ENCODE data around the gene EYA2. TPM values are rescaled to one million over a fixed set of nuclear protein-coding genes. Genes with fewer than 3 reads are reported as not detected.

EYA2 gene
- total and polyA plus RNA-seq, 4 donors = 0.17 to 0.54 (median 0.23) TPM; not detected in 1

DNA sequence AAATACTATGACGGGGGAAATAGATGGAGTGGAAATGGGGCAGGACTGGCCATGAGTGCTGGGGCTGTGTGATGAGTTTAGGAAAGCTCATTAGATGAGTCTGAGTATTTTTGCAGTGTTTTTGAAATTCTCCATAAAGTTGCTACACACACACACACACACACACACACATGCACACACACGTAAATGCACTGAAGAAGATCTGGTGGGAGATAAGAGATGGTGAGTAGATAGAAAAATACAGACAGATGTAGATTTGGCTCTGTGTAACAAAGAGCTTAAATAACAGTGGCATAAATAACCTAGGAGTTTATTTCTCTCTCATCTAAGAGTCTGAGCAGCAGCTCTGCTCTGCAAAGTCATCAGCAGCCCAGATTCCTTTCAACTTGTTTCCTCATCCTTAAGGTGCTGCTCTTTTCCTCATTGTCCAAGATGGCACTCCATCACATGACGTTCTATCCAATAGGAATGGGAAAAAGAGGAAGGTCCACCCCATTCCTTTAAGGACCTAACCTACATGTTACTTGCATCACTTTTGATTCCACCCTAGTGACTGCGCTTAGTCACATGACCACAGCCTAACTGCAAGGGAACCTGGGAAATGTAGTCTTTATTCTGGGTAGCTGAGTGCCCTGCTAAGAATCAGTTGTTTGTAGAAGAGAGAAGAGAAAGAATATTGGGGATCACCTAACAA is 76.4 kb downstream of the EYA2 start (continued):
- TF ChIP-seq, protein P1, sequence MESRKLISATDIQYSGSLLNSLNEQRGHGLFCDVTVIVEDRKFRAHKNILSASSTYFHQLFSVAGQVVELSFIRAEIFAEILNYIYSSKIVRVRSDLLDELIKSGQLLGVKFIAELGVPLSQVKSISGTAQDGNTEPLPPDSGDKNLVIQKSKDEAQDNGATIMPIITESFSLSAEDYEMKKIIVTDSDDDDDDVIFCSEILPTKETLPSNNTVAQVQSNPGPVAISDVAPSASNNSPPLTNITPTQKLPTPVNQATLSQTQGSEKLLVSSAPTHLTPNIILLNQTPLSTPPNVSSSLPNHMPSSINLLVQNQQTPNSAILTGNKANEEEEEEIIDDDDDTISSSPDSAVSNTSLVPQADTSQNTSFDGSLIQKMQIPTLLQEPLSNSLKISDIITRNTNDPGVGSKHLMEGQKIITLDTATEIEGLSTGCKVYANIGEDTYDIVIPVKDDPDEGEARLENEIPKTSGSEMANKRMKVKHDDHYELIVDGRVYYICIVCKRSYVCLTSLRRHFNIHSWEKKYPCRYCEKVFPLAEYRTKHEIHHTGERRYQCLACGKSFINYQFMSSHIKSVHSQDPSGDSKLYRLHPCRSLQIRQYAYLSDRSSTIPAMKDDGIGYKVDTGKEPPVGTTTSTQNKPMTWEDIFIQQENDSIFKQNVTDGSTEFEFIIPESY (IDR thresholded peaks at IDR 0.05) = no peak
- TF ChIP-seq RAD21 (IDR thresholded peaks at IDR 0.05) (no peak), NR2F2 (IDR thresholded peaks at IDR 0.05) (no peak)

DNA sequence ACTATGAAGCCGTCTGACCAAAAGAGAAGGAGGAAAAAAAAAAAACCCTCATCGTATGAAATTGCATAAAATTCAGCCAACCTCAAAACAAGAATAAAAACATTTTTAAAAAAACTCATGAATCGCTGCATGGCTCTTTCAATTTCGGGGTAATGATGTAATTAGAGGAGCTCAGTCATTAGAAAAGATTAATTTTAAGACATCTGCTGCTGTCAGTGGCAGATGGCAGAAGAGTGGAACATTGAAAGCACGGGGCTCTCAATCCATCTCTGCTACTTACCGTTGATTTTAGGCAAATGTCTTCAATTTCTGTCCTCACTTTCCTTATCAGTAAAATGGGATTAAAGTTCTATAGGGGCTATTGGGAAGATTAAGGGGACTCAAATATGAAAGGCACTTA is 79.1 kb downstream of the EYA2 start:
- H3K9me3 ChIP-seq (ENCODE audit: control insufficient read depth in 4 of 4, low read length in 3 of 4) = peaks cover 0 to 3% (median 0%) of the 10 kb centered on the region in 4 donors
- no peaks in the 10 kb centered on the region for H3K27me3 ChIP-seq (ENCODE audit: control insufficient read depth in 4 of 4, insufficient read depth in 4 of 4, low read length in 3 of 4)
- TF ChIP-seq, protein P2, sequence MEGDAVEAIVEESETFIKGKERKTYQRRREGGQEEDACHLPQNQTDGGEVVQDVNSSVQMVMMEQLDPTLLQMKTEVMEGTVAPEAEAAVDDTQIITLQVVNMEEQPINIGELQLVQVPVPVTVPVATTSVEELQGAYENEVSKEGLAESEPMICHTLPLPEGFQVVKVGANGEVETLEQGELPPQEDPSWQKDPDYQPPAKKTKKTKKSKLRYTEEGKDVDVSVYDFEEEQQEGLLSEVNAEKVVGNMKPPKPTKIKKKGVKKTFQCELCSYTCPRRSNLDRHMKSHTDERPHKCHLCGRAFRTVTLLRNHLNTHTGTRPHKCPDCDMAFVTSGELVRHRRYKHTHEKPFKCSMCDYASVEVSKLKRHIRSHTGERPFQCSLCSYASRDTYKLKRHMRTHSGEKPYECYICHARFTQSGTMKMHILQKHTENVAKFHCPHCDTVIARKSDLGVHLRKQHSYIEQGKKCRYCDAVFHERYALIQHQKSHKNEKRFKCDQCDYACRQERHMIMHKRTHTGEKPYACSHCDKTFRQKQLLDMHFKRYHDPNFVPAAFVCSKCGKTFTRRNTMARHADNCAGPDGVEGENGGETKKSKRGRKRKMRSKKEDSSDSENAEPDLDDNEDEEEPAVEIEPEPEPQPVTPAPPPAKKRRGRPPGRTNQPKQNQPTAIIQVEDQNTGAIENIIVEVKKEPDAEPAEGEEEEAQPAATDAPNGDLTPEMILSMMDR (IDR thresholded peaks at IDR 0.05; ENCODE audit: low read depth, low read length, missing input control) = no peak
- TF ChIP-seq EGR1 (IDR thresholded peaks at IDR 0.05; ENCODE audit: low read depth in 2 of 2) = no peak
- no peak for TF ChIP-seq HNF4G (IDR thresholded peaks at IDR 0.05)
- no peak for TF ChIP-seq NR2F2 (IDR thresholded peaks at IDR 0.05)
- TF ChIP-seq TAF1 (conservative IDR thresholded peaks at IDR 0.05) = no peak
- TF ChIP-seq RXRA (IDR thresholded peaks at IDR 0.05) = no peak
- TF ChIP-seq FOXA1 (IDR thresholded peaks at IDR 0.05) = no peak
- no peak for TF ChIP-seq FOXA2 (IDR thresholded peaks at IDR 0.05)
- no peak for TF ChIP-seq JUND (IDR thresholded peaks at IDR 0.05)
- no peak for TF ChIP-seq SP1 (IDR thresholded peaks at IDR 0.05)
- TF ChIP-seq, protein P1 (IDR thresholded peaks at IDR 0.05) = no peak
- WGBS = 76% methylated on average over 6 of the region's 6 CpGs
- H3K36me3 ChIP-seq (ENCODE audit: control insufficient read depth in 4 of 4, insufficient read depth in 3 of 4, low read depth in 1 of 4, low read length in 3 of 4) = no peaks in the 10 kb centered on the region
- no peak overlapping the region for H3K9ac ChIP-seq (ENCODE audit: low read depth in 1 of 2, low read length in 2 of 2)
- no peak overlapping the region for H3K27ac ChIP-seq (ENCODE audit: low read depth in 1 of 2, low read length in 2 of 2)
- DNase-seq (ENCODE audit: low spot score) = no peak
- H3K4me3 ChIP-seq (ENCODE audit: low read depth in 1 of 3, low read length in 3 of 3) = no peak overlapping the region
- H3K4me1 ChIP-seq (ENCODE audit: control insufficient read depth in 4 of 4, insufficient read depth in 4 of 4, low read length in 3 of 4) = no peaks in the 10 kb centered on the region

DNA sequence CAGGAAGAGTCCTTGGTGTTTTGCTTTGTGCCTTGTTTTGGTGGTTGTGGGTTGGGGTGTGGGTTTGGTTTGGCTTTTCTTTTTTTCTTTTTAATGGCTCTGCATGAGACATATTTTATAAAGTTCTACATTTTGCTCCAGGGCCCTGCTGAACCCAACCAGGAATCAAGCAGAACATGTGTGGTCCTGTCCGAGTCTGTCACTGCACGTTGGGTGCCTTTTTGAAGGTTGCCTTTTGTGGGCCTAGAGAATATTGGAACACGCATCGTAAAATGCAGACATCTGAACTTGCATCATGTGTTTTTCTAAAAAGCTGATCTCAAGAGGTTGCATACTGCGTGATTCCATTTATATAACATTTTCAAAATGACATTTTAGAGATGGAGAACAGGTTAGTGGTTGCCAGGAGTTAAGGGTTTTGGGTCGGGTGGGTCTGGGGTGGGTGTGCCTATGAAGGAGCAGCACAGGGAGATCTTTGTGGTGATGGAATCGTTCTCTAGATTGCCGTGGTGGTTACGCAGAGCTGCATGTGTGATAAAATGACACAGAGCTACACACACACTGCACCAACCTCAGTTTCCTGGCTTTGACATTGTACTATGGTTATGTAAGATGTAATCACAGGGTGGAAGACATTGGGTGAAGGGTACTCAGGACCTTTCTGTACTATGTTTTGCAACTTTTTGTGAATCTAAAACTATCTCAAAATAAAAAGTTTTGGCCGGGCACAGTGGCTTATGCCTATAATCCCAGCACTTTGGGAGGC is 80.2 kb downstream of the EYA2 start:
- DNase-seq (ENCODE audit: low spot score) = no peak
- Histone ChIP-seq H3K36me3 (ENCODE audit: control insufficient read depth in 4 of 4, insufficient read depth in 3 of 4, low read depth in 1 of 4, low read length in 3 of 4) (no peaks in the 10 kb centered on the region), H3K27ac (ENCODE audit: low read depth in 1 of 2, low read length in 2 of 2) (no peak overlapping the region), H3K9me3 (ENCODE audit: control insufficient read depth in 4 of 4, low read length in 3 of 4) (peaks cover 0 to 3% (median 0%) of the 10 kb centered on the region in 4 donors), H3K9ac (ENCODE audit: low read depth in 1 of 2, low read length in 2 of 2) (no peak overlapping the region), H3K27me3 (ENCODE audit: control insufficient read depth in 4 of 4, insufficient read depth in 4 of 4, low read length in 3 of 4) (no peaks in the 10 kb centered on the region), H3K4me3 (ENCODE audit: low read depth in 1 of 3, low read length in 3 of 3) (no peak overlapping the region), H3K4me1 (ENCODE audit: control insufficient read depth in 4 of 4, insufficient read depth in 4 of 4, low read length in 3 of 4) (no peaks in the 10 kb centered on the region)
- 87% methylated on average over 10 of the region's 10 CpGs for WGBS
- TF ChIP-seq SP1 (IDR thresholded peaks at IDR 0.05) (no peak), JUND (IDR thresholded peaks at IDR 0.05) (no peak), NR2F2 (IDR thresholded peaks at IDR 0.05) (no peak), YY1 (IDR thresholded peaks at IDR 0.05) (no peak), RXRA (IDR thresholded peaks at IDR 0.05) (no peak), EGR1 (IDR thresholded peaks at IDR 0.05; ENCODE audit: low read depth in 2 of 2) (no peak)
- TF ChIP-seq, protein P3, sequence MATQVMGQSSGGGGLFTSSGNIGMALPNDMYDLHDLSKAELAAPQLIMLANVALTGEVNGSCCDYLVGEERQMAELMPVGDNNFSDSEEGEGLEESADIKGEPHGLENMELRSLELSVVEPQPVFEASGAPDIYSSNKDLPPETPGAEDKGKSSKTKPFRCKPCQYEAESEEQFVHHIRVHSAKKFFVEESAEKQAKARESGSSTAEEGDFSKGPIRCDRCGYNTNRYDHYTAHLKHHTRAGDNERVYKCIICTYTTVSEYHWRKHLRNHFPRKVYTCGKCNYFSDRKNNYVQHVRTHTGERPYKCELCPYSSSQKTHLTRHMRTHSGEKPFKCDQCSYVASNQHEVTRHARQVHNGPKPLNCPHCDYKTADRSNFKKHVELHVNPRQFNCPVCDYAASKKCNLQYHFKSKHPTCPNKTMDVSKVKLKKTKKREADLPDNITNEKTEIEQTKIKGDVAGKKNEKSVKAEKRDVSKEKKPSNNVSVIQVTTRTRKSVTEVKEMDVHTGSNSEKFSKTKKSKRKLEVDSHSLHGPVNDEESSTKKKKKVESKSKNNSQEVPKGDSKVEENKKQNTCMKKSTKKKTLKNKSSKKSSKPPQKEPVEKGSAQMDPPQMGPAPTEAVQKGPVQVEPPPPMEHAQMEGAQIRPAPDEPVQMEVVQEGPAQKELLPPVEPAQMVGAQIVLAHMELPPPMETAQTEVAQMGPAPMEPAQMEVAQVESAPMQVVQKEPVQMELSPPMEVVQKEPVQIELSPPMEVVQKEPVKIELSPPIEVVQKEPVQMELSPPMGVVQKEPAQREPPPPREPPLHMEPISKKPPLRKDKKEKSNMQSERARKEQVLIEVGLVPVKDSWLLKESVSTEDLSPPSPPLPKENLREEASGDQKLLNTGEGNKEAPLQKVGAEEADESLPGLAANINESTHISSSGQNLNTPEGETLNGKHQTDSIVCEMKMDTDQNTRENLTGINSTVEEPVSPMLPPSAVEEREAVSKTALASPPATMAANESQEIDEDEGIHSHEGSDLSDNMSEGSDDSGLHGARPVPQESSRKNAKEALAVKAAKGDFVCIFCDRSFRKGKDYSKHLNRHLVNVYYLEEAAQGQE (IDR thresholded peaks at IDR 0.05) = no peak
- TF ChIP-seq, protein P1 (IDR thresholded peaks at IDR 0.05) = no peak
- TF ChIP-seq, protein P4, sequence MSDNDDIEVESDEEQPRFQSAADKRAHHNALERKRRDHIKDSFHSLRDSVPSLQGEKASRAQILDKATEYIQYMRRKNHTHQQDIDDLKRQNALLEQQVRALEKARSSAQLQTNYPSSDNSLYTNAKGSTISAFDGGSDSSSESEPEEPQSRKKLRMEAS (IDR thresholded peaks at IDR 0.05) = no peak
